GM12878 (cell line): ENCODE results near the gene PITPNM1. TPM values are rescaled to one million over a fixed set of nuclear protein-coding genes. Genes with fewer than 3 reads are reported as not detected.

Experiments
- ATAC-seq: fragments of 200-7000 bp; cut with Tn5 transposase; 3 replicates; pipeline ENCODE4 v1.9.1; 2020; ENCODE audit warnings: mild to moderate bottlenecking, moderate library complexity
- BruUV-seq: library from RNA; stranded (reverse); fragments of 400-500 nt; replicated peaks from 2 replicates; lab custom pipeline; 2021; lab: Mats Ljungman, UMichigan
- CTCF ChIA-PET: fragments of 300-600 bp; sonication (Branson Sonifier 250); formaldehyde crosslinking; extraction: SDS; loops from one replicate; lab custom pipeline; 2021; ENCODE audit warnings: inconsistent platforms; lab: Yijun Ruan, JAX
- POLR2A ChIA-PET: fragments of 350-600 bp; formaldehyde crosslinking; extraction: SDS; loops from one replicate; lab custom pipeline; 2021; ENCODE audit warnings: inconsistent platforms; lab: Charles Lee
- RAD21 ChIA-PET: fragments of 300-600 bp; sonication (Branson Sonifier 250); formaldehyde crosslinking; loops from one replicate; lab custom pipeline; 2023; ENCODE audit warnings: antibody characterized with exemption; ENCODE audit not compliant: unreplicated experiment; lab: Charles Lee
- SMC1A ChIA-PET: fragments of 300-600 bp; sonication (Branson Sonifier 250); formaldehyde crosslinking; loops from one replicate; lab custom pipeline; 2023; ENCODE audit not compliant: unreplicated experiment, uncharacterized antibody; lab: Charles Lee
- DNase-seq: peaks from one replicate; pipeline ENCODE4 v3.0.0-alpha.2; 2011; ENCODE audit warnings: low read depth, low spot score
- FAIRE-seq: peaks from 3 replicates; lab custom pipeline; 2011; peaks lifted over from hg19 to GRCh38; lab: Jason Lieb, UNC
- H2AFZ ChIP-seq: 2 replicates; pipeline ENCODE4 v1.6.0; 2011; ENCODE audit warnings: low read depth, low read length, control low read depth; ENCODE audit not compliant: control insufficient read depth
- H3K27ac ChIP-seq: 2 replicates; pipeline ENCODE4 v1.5.1; 2011; ENCODE audit warnings: control low read depth; ENCODE audit not compliant: control insufficient read depth, insufficient read depth
- H3K27me3 ChIP-seq, 2 experiments: replicated peaks in 1 of 2; 2 replicates each; pipeline versions ENCODE4 v1.6.0 to v1.6.1; 2011; ENCODE audit warnings: low read length in 1 of 2; ENCODE audit not compliant: control insufficient read depth in 2 of 2, insufficient read depth in 2 of 2
- H3K36me3 ChIP-seq, 2 experiments: 2 replicates each; pipeline ENCODE4 v1.5.1; 2011; ENCODE audit warnings: low read length in 1 of 2; ENCODE audit not compliant: control insufficient read depth in 2 of 2, insufficient read depth in 2 of 2
- H3K4me1 ChIP-seq: 2 replicates; pipeline ENCODE4 v1.6.1; 2011; ENCODE audit warnings: mild to moderate bottlenecking, low read length, moderate library complexity, mixed read lengths; ENCODE audit not compliant: control insufficient read depth, insufficient read depth
- H3K4me2 ChIP-seq: 2 replicates; pipeline ENCODE4 v1.6.0; 2011; ENCODE audit warnings: control low read depth; ENCODE audit not compliant: control insufficient read depth, insufficient read depth
- H3K4me3 ChIP-seq: fragments of 200-600 bp; sonication (generic); 2 replicates; pipeline ENCODE4 v1.5.1; 2016
- H3K79me2 ChIP-seq: 2 replicates; pipeline ENCODE4 v1.6.0; 2011; ENCODE audit warnings: low read length; ENCODE audit not compliant: control insufficient read depth, insufficient read depth
- H3K9ac ChIP-seq: 2 replicates; pipeline ENCODE4 v1.8.0; 2011; ENCODE audit warnings: low read length, control low read depth, mixed read lengths; ENCODE audit not compliant: control insufficient read depth, insufficient read depth
- H3K9me3 ChIP-seq: replicated peaks from 3 replicates; pipeline ENCODE4 v1.5.1; 2011; ENCODE audit warnings: mild to moderate bottlenecking, low read length; ENCODE audit not compliant: control insufficient read depth, insufficient read depth
- H4K20me1 ChIP-seq: 2 replicates; pipeline ENCODE4 v1.6.0; 2011; ENCODE audit not compliant: control insufficient read depth, insufficient read depth
- CEBPZ ChIP-seq: fragments of 150-350 bp; IDR thresholded peaks from 2 replicates; pipeline ENCODE4 v1.6.1; 2016; ENCODE audit warnings: low read depth, low read length
- DPF2 ChIP-seq: fragments of 450-650 bp; IDR thresholded peaks from 2 replicates; pipeline ENCODE4 v1.6.1; 2017; ENCODE audit warnings: mild to moderate bottlenecking
- ELK1 ChIP-seq: IDR thresholded peaks from 2 replicates; pipeline ENCODE4 v1.6.1; 2012; ENCODE audit warnings: low read depth, low read length, improper control_type of control experiment
- KLF5 ChIP-seq: fragments of 450-650 bp; IDR thresholded peaks from 2 replicates; pipeline ENCODE4 v1.6.1; 2014; ENCODE audit warnings: mild to moderate bottlenecking; ENCODE audit not compliant: partially characterized antibody
- POLR2A ChIP-seq: IDR thresholded peaks from 2 replicates; pipeline ENCODE4 v1.6.1; 2011; ENCODE audit warnings: low read depth, mild to moderate bottlenecking, low read length
- POLR2AphosphoS5 ChIP-seq: IDR thresholded peaks from 2 replicates; pipeline ENCODE4 v1.6.1; 2011; ENCODE audit warnings: mild to moderate bottlenecking, low read length, inconsistent platforms
- RELA ChIP-seq: fragments of 450-650 bp; IDR thresholded peaks from 2 replicates; pipeline ENCODE4 v1.8.0; 2014; ENCODE audit warnings: borderline replicate concordance; ENCODE audit not compliant: partially characterized antibody
- TAF1 ChIP-seq: IDR thresholded peaks from 2 replicates; pipeline ENCODE4 v1.6.1; 2011; ENCODE audit warnings: mild to moderate bottlenecking, low read depth, low read length, borderline replicate concordance
- WGBS: methylation state at CpG from one replicate; pipeline ENCODE4 v1.1.6; 2016; ENCODE audit warnings: low lambda C conversion rate; ENCODE audit not compliant: insufficient replicate concordance, insufficient coverage; ENCODE audit errors: missing lambda C conversion rate; 5-methylcytosine and 5-hydroxymethylcytosine counted together
- in situ Hi-C: fragments of 300-500 bp; cut with MboI; formaldehyde crosslinking; loops from 9 replicates; pipeline ENCODE4 v1.14.3; 2018; ENCODE audit warnings: mixed read lengths
- intact Hi-C: fragments of 100-400 bp; cut with micrococcal nuclease; formaldehyde crosslinking; loops from one replicate; pipeline ENCODE4 v1.14.2; 2022; ENCODE audit not compliant: unreplicated experiment
- polyA plus RNA-seq, 11 experiments: library from polyadenylated mRNA; depleted of rRNA in 4 of 11; unstranded in 6 of 11; stranded (reverse) in 5 of 11; fragments of >200 nt; fragmentation: Nextera tagmentation in 4 of 11; fragmentation: Illumina TruSeq in 1 of 11; extraction: Ambion mirVana in 4 of 11; extraction: Trizol in 1 of 11; gene quantifications; 1 replicate in 1 of 11; 2 replicates in 10 of 11; pipeline versions ENCODE4 v1.2.1 to v1.2.3, GENCODE V29; 2011 to 2016; ENCODE audit warnings: inconsistent platforms in 2 of 11, missing spikeins in 2 of 11, low read depth in 1 of 11
- total RNA-seq, 4 experiments: library from RNA; depleted of rRNA in 3 of 4; stranded (reverse); fragments of >200 nt in 3 of 4; fragmentation: Illumina TruSeq in 1 of 4; extraction: Trizol in 1 of 4; gene quantifications; 2 replicates each; pipeline versions ENCODE4 v1.2.1 to v1.2.3, GENCODE V29; 2013 to 2021
- TF ChIP-seq, protein P1 (sequence below): fragments of 450-650 bp; IDR thresholded peaks from 2 replicates; pipeline ENCODE4 v1.6.1; 2014; ENCODE audit warnings: mild to moderate bottlenecking
- TF ChIP-seq, protein P2 (sequence below): fragments of 450-650 bp; IDR thresholded peaks from 2 replicates; pipeline ENCODE4 v1.6.1; 2018; ENCODE audit warnings: borderline replicate concordance, mild to moderate bottlenecking; ENCODE audit not compliant: partially characterized antibody

PITPNM1 gene
- total and polyA plus RNA-seq, 10 of the 15 experiments (the other 5 are each of a cell fraction or from before 2014, with no cell fraction given) = 0.11 to 56.8 (median 16.5) TPM

- SMC1A ChIA-PET = interaction anchor here (0.8 kb wide), 1 partner anchor 106 kb away, joined by 4 read pairs; the partner anchor contains the start of gene PPP1CA
- TF ChIP-seq TAF1 (0 out of 2 replicates have a peak, but pooled peaks have one; percentile 18), ELK1 (peak; percentile 54), RELA (no peak), KLF5 (peak; percentile 65), POLR2A (peak; percentile 86), POLR2AphosphoS5 (0 out of 2 replicates have a peak, but pooled peaks have one; percentile 61), DPF2 (peak; percentile 97), CEBPZ (peak; percentile 86)
- TF ChIP-seq, protein P1, sequence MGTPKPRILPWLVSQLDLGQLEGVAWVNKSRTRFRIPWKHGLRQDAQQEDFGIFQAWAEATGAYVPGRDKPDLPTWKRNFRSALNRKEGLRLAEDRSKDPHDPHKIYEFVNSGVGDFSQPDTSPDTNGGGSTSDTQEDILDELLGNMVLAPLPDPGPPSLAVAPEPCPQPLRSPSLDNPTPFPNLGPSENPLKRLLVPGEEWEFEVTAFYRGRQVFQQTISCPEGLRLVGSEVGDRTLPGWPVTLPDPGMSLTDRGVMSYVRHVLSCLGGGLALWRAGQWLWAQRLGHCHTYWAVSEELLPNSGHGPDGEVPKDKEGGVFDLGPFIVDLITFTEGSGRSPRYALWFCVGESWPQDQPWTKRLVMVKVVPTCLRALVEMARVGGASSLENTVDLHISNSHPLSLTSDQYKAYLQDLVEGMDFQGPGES = peak; percentile 99
- TF ChIP-seq, protein P2, sequence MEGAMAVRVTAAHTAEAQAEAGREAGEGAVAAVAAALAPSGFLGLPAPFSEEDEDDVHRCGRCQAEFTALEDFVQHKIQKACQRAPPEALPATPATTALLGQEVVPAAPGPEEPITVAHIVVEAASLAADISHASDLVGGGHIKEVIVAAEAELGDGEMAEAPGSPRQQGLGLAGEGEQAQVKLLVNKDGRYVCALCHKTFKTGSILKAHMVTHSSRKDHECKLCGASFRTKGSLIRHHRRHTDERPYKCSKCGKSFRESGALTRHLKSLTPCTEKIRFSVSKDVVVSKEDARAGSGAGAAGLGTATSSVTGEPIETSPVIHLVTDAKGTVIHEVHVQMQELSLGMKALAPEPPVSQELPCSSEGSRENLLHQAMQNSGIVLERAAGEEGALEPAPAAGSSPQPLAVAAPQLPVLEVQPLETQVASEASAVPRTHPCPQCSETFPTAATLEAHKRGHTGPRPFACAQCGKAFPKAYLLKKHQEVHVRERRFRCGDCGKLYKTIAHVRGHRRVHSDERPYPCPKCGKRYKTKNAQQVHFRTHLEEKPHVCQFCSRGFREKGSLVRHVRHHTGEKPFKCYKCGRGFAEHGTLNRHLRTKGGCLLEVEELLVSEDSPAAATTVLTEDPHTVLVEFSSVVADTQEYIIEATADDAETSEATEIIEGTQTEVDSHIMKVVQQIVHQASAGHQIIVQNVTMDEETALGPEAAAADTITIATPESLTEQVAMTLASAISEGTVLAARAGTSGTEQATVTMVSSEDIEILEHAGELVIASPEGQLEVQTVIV = peak; percentile 82
Observed at GRCh38 chr11:67507864-67508485, 2.8 kb upstream of the PITPNM1 start, which contains the start of gene CDK2AP2. TSS of gene CDK2AP2 (minus strand) at chr11:67508162. CDS start at chr11:67508082, 80 bp downstream.

More at GRCh38 chr11:67507864-67508485, 2.8 kb upstream of the PITPNM1 start, which contains the start of gene CDK2AP2:
- no peaks in the 10 kb centered on the region for H3K9me3 ChIP-seq
- peak within 1 kb of the TSS; percentile 99 for H3K4me2 ChIP-seq
- in situ Hi-C loops = no loop called here
- intact Hi-C loops = loop anchor here (2.0 to 5.0 kb wide), 5 partner anchors 21 to 151 kb away; partner anchors contain the start of gene PTPRCAP
- no TSS peak for BruUV-seq
- peak within 1 kb of the TSS; percentile 94 for H3K27ac ChIP-seq
- peak within 1 kb of the TSS; percentile 79 for H3K9ac ChIP-seq
- under 1% methylated on average over 56 of the region's 57 CpGs for WGBS
- peak; percentile 86 for ATAC-seq
- ChIA-PET RAD21 (interaction anchor here (1.1 to 1.2 kb wide), 5 partner anchors 40 to 151 kb away, joined by 3 to 5 read pairs (median 4); partner anchors contain the start of genes PPP1CA, RAD9A and TBC1D10C), POLR2A (interaction anchor here (1.2 kb wide), 1 partner anchor 70 kb away, joined by 4 read pairs; the partner anchor contains the start of gene PTPRCAP), CTCF (interaction anchor here (0.5 to 1.5 kb wide), 5 partner anchors 70 to 122 kb away, joined by 3 to 7 read pairs (median 3); partner anchors contain the start of genes PPP1CA, PTPRCAP and RAD9A)
- peaks cover 32% of the 10 kb centered on the region for H3K79me2 ChIP-seq
- peak; percentile 89 for FAIRE-seq
- H4K20me1 ChIP-seq = no peaks in the 10 kb centered on the region
- peaks cover 27% of the 10 kb centered on the region for H3K4me1 ChIP-seq
- no peaks in the 10 kb centered on the region for H3K36me3 ChIP-seq
- peak within 1 kb of the TSS; percentile 99 for H2AFZ ChIP-seq
- peak within 1 kb of the TSS; percentile 82 for H3K4me3 ChIP-seq
- no peaks in the 10 kb centered on the region; a peak in 1 of 4 replicates for H3K27me3 ChIP-seq
- DNase-seq = peak; percentile 99
